ENCODE data around the gene ALK.

- TF ChIP-seq CTCF (IDR thresholded peaks at IDR 0.05), result no peak
- TF ChIP-seq POLR2A (IDR thresholded peaks at IDR 0.05), result no peak
These were observed 376.5 kb downstream of the ALK start for GRCh38 chr2:29544917-29545316.

Measured in Peyer's patch (tissue), 4 donors.